GM12892 (cell line): Measurements from ENCODE around the gene PRR33.

ENCODE experiments used
- POLR2A ChIP-seq: IDR thresholded peaks from 2 replicates; pipeline ENCODE4 v1.6.1; 2011; ENCODE audit warnings: low read depth, low read length, control low read depth
- POLR2AphosphoS5 ChIP-seq: IDR thresholded peaks from 2 replicates; pipeline ENCODE4 v1.6.1; 2011; ENCODE audit warnings: low read depth, low read length, control low read depth
- TAF1 ChIP-seq: IDR thresholded peaks from 2 replicates; pipeline ENCODE4 v1.6.1; 2011; ENCODE audit warnings: low read depth, mild to moderate bottlenecking, control low read depth, low read length, borderline replicate concordance

GRCh38 chr11:1853376-1854131 lies 38.1 kb downstream of the PRR33 start:
- TF ChIP-seq POLR2A (no peak), TAF1 (no peak), POLR2AphosphoS5 (no peak; the same call in 1 of the 2 replicates)
